K562 (cell line): ENCODE data around the gene MSH3. TPM values are rescaled to one million over a fixed set of nuclear protein-coding genes. Genes with fewer than 3 reads are reported as not detected.

Source experiments
- CHD1 ChIP-seq: fragments of 200-600 bp; sonication (generic); IDR thresholded peaks from one replicate; pipeline ENCODE4 v1.6.1; 2012; ENCODE audit warnings: mild to moderate bottlenecking, moderate library complexity, low read length, inconsistent platforms
- FIP1L1 ChIP-seq: fragments of 200-400 bp; formaldehyde crosslinking; IDR thresholded peaks from 2 replicates; pipeline ENCODE4 v1.6.1; 2018; ENCODE audit warnings: mild to moderate bottlenecking, low read depth, low read length; ENCODE audit not compliant: poor library complexity, severe bottlenecking
- GABPB1 ChIP-seq: sonication (generic); formaldehyde crosslinking; IDR thresholded peaks from 2 replicates; pipeline ENCODE4 v1.8.0; 2022; ENCODE audit warnings: mild to moderate bottlenecking, missing genetic modification reagents
- JUND ChIP-seq, 2 experiments: IDR thresholded peaks; 2 replicates in 1 of 2; 3 replicates in 1 of 2; pipeline ENCODE4 v1.6.1; 2011; ENCODE audit warnings: borderline replicate concordance in 2 of 2, low read depth in 2 of 2, low read length in 2 of 2, improper control_type of control experiment in 1 of 2, missing biosample characterization in 1 of 2, missing genetic modification characterization in 1 of 2, missing genetic modification reagents in 1 of 2
- KDM5B ChIP-seq: fragments of 200-600 bp; sonication (generic); IDR thresholded peaks from 2 replicates; pipeline ENCODE4 v1.6.1; 2012; ENCODE audit warnings: low read depth, mild to moderate bottlenecking, moderate library complexity, low read length, control low read depth, inconsistent platforms; ENCODE audit not compliant: insufficient replicate concordance
- MIER1 ChIP-seq: fragments of 450-650 bp; IDR thresholded peaks from 2 replicates; pipeline ENCODE4 v1.6.1; 2016; ENCODE audit warnings: antibody characterized with exemption, mild to moderate bottlenecking, low read depth
- MNT ChIP-seq, 2 experiments: fragments of 450-650 bp; conservative IDR thresholded peaks; 2 replicates each; pipeline ENCODE4 v1.6.1; 2017; ENCODE audit warnings: mild to moderate bottlenecking in 2 of 2, moderate library complexity in 2 of 2
- NR1H2 ChIP-seq: sonication (generic); formaldehyde crosslinking; IDR thresholded peaks from 2 replicates; pipeline ENCODE4 v1.4.0; 2020; ENCODE audit warnings: mild to moderate bottlenecking, missing genetic modification reagents
- POLR2A ChIP-seq: fragments of 450-650 bp; conservative IDR thresholded peaks from 2 replicates; pipeline ENCODE4 v1.6.1; 2016
- POLR2AphosphoS5 ChIP-seq: IDR thresholded peaks from 2 replicates; pipeline ENCODE4 v1.6.1; 2011; ENCODE audit warnings: mild to moderate bottlenecking, low read depth, low read length, moderate library complexity; ENCODE audit not compliant: control insufficient read depth, insufficient read depth
- POLR2G ChIP-seq: fragments of 200-400 bp; formaldehyde crosslinking; IDR thresholded peaks from 2 replicates; pipeline ENCODE4 v1.6.1; 2017; ENCODE audit warnings: low read depth, mild to moderate bottlenecking, antibody characterized with exemption, low read length, moderate library complexity
- SP1 ChIP-seq: sonication (generic); formaldehyde crosslinking; IDR thresholded peaks from 2 replicates; pipeline ENCODE4 v1.8.1; 2022; ENCODE audit warnings: mild to moderate bottlenecking, missing genetic modification reagents
- SUPT5H ChIP-seq: fragments of 450-650 bp; IDR thresholded peaks from 2 replicates; pipeline ENCODE4 v1.6.1; 2016
- TBL1XR1 ChIP-seq, 2 experiments: IDR thresholded peaks; 2 replicates each; pipeline ENCODE4 v1.6.1; 2012; ENCODE audit warnings: improper control_type of control experiment in 2 of 2, low read length in 2 of 2, mild to moderate bottlenecking in 1 of 2
- TEAD4 ChIP-seq, 2 experiments: sonication (generic) in 1 of 2; formaldehyde crosslinking in 1 of 2; IDR thresholded peaks; 2 replicates each; pipeline versions ENCODE4 v1.6.1 to v1.8.0; 2012 to 2022; ENCODE audit warnings: borderline replicate concordance in 1 of 2, inconsistent platforms in 1 of 2, low read length in 1 of 2, mild to moderate bottlenecking in 1 of 2, missing genetic modification reagents in 1 of 2
- YY1 ChIP-seq, 3 experiments: IDR thresholded peaks; 2 replicates each; pipeline ENCODE4 v1.6.1; 2011; ENCODE audit warnings: low read length in 2 of 3, mild to moderate bottlenecking in 2 of 3, moderate library complexity in 2 of 3, borderline replicate concordance in 1 of 3, control low read depth in 1 of 3, low read depth in 1 of 3; ENCODE audit not compliant: insufficient read depth in 3 of 3, insufficient replicate concordance in 2 of 3, control insufficient read depth in 1 of 3, insufficient read length in 1 of 3; ENCODE audit errors: extremely low read depth in 1 of 3
- ZNF165 ChIP-seq: fragments of 250-450 bp; sonication (Bioruptor Pico); IDR thresholded peaks from 2 replicates; pipeline ENCODE4 v1.4.0; 2020; ENCODE audit warnings: borderline replicate concordance
- ZNF184 ChIP-seq: sonication (generic); formaldehyde crosslinking; IDR thresholded peaks from 2 replicates; pipeline ENCODE4 v1.5.0; 2020; ENCODE audit warnings: missing genetic modification reagents
- ZNF224 ChIP-seq: sonication (generic); formaldehyde crosslinking; IDR thresholded peaks from 2 replicates; pipeline ENCODE4 v1.8.0; 2022; ENCODE audit warnings: mild to moderate bottlenecking, missing genetic modification reagents
- ZNF766 ChIP-seq: fragments of 200-800 bp; sonication (Bioruptor generic); conservative IDR thresholded peaks from 2 replicates; pipeline ENCODE4 v1.6.1; 2016; ENCODE audit warnings: missing genetic modification characterization, missing compliant biosample characterization
- polyA plus RNA-seq, 8 experiments: library from polyadenylated mRNA; depleted of rRNA in 4 of 8; stranded (reverse) in 5 of 8; unstranded in 3 of 8; fragments of >200 nt; fragmentation: Nextera tagmentation in 2 of 8; fragmentation: Illumina TruSeq in 1 of 8; extraction: Ambion mirVana in 2 of 8; extraction: Trizol in 1 of 8; gene quantifications; 2 replicates each; pipeline versions ENCODE4 v1.2.1 to v1.2.3, GENCODE V29; 2011 to 2014; ENCODE audit warnings: inconsistent platforms in 1 of 8, missing spikeins in 1 of 8
- total RNA-seq, 7 experiments: library from RNA; depleted of rRNA in 6 of 7; stranded (reverse); fragments of >200 nt in 6 of 7; fragmentation: Illumina TruSeq in 2 of 7; extraction: Trizol in 2 of 7; gene quantifications; 2 replicates each; pipeline versions ENCODE4 v1.2.1 to v1.2.3, GENCODE V29; 2011 to 2021; ENCODE audit warnings: low replicate concordance in 1 of 7
- TF ChIP-seq, protein P1 (sequence below): IDR thresholded peaks from 2 replicates; pipeline ENCODE4 v1.6.1; 2016; ENCODE audit warnings: missing genetic modification characterization, missing compliant biosample characterization

The MSH3 gene
- total and polyA plus RNA-seq, 9 of the 15 experiments (the other 6 are each of a cell fraction or from before 2014, with no cell fraction given), result 3.9 to 17.2 (median 13.2) TPM

GRCh38 chr5:80654391-80655230, at the start of gene MSH3, which contains the start of gene DHFR (continued):
- TF ChIP-seq CHD1 (peak; percentile 97), TBL1XR1 (IDR thresholded peaks at IDR 0.05; ENCODE audit: low read length in 2 of 2) (0 out of 4 replicates have a peak, but pooled peaks of 1 of the 2 experiments have one; percentile 35), SUPT5H (peak; percentile 88), ZNF165 (no peak), KDM5B (peak; percentile 75), YY1 (IDR thresholded peaks at IDR 0.05; ENCODE audit: borderline replicate concordance in 1 of 3, control insufficient read depth in 1 of 3, extremely low read depth in 1 of 3, insufficient read depth in 3 of 3, insufficient read length in 1 of 3, insufficient replicate concordance in 2 of 3, low read depth in 1 of 3, low read length in 2 of 3) (peak in 1 of 3 experiments; percentile 70), POLR2AphosphoS5 (peak; percentile 79), POLR2G (peak; percentile 94), MIER1 (no peak), JUND (IDR thresholded peaks at IDR 0.05; ENCODE audit: borderline replicate concordance, low read depth, low read length) (no peak), JUND (tag; IDR thresholded peaks at IDR 0.05; ENCODE audit: borderline replicate concordance, low read depth, low read length) (no peak), ZNF224 (CRISPR knock-in tag) (no peak), MNT (conservative IDR thresholded peaks at IDR 0.05) (peak in 1 of 2 experiments; percentile 46; a peak in 1 of 4 replicates), ZNF184 (CRISPR knock-in tag) (no peak), FIP1L1 (no peak), NR1H2 (CRISPR knock-in tag) (no peak; the same call in 1 of the 2 replicates), GABPB1 (CRISPR knock-in tag) (peak; percentile 49; the same call in 1 of the 2 replicates), TEAD4 (IDR thresholded peaks at IDR 0.05; ENCODE audit: low read length) (0 out of 2 replicates have a peak, but pooled peaks have one; percentile 3), TEAD4 (CRISPR knock-in tag; IDR thresholded peaks at IDR 0.05; ENCODE audit: borderline replicate concordance) (no peak), POLR2A (peak; percentile 90), SP1 (peak; percentile 47; the same call in 1 of the 2 replicates), ZNF766 (CRISPR knock-in tag) (peak; percentile 76)
- TF ChIP-seq, protein P1, sequence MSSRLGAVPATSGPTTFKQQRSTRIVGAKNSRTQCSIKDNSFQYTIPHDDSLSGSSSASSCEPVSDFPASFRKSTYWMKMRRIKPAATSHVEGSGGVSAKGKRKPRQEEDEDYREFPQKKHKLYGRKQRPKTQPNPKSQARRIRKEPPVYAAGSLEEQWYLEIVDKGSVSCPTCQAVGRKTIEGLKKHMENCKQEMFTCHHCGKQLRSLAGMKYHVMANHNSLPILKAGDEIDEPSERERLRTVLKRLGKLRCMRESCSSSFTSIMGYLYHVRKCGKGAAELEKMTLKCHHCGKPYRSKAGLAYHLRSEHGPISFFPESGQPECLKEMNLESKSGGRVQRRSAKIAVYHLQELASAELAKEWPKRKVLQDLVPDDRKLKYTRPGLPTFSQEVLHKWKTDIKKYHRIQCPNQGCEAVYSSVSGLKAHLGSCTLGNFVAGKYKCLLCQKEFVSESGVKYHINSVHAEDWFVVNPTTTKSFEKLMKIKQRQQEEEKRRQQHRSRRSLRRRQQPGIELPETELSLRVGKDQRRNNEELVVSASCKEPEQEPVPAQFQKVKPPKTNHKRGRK (tag), result no peak
- TF ChIP-seq, all 486 proteins: peak for 79
